KMS-11 (cell line): ENCODE measurements around the gene RAI1.

Experiments used
- H2AFZ ChIP-seq: fragments of 200-600 bp; sonication (generic); 2 replicates; pipeline ENCODE4 v1.6.1; 2016; ENCODE audit warnings: antibody characterized with exemption, mixed run types, low read depth
- H3K27ac ChIP-seq: fragments of 200-600 bp; sonication (generic); 2 replicates; pipeline ENCODE4 v1.6.1; 2016; ENCODE audit warnings: mild to moderate bottlenecking, mixed run types
- H3K27me3 ChIP-seq: fragments of 200-600 bp; sonication (generic); 2 replicates; pipeline ENCODE4 v1.6.1; 2017; ENCODE audit warnings: mild to moderate bottlenecking, low read depth, mixed run types, moderate library complexity; ENCODE audit not compliant: insufficient read depth
- H3K36me3 ChIP-seq: fragments of 200-600 bp; sonication (generic); 2 replicates; pipeline ENCODE4 v1.6.1; 2017; ENCODE audit warnings: mild to moderate bottlenecking, mixed run types; ENCODE audit not compliant: insufficient read depth
- H3K4me1 ChIP-seq: fragments of 200-600 bp; sonication (generic); 2 replicates; pipeline ENCODE4 v1.6.1; 2016; ENCODE audit warnings: mild to moderate bottlenecking, low read depth, mixed run types; ENCODE audit not compliant: poor library complexity, severe bottlenecking
- H3K4me2 ChIP-seq: fragments of 200-600 bp; sonication (generic); 2 replicates; pipeline ENCODE4 v1.7.0; 2016; ENCODE audit warnings: mild to moderate bottlenecking, mixed run types
- H3K4me3 ChIP-seq: fragments of 200-600 bp; sonication (generic); IDR thresholded peaks from 2 replicates; pipeline ENCODE4 v1.6.1; 2017; ENCODE audit warnings: low read depth, low read length, mixed read lengths; ENCODE audit not compliant: insufficient read depth
- H3K79me2 ChIP-seq: fragments of 200-600 bp; sonication (generic); 2 replicates; pipeline ENCODE4 v1.6.1; 2016; ENCODE audit warnings: low read depth, mixed run types; ENCODE audit not compliant: insufficient read depth
- H3K9ac ChIP-seq: fragments of 200-600 bp; sonication (generic); 2 replicates; pipeline ENCODE4 v1.6.1; 2016; ENCODE audit warnings: mild to moderate bottlenecking, mixed run types
- H4K20me1 ChIP-seq: fragments of 200-600 bp; sonication (generic); 2 replicates; pipeline ENCODE4 v1.6.1; 2016; ENCODE audit warnings: mild to moderate bottlenecking, mixed run types; ENCODE audit not compliant: insufficient read depth
- CTCF ChIP-seq: fragments of 200-600 bp; sonication (generic); conservative IDR thresholded peaks from 2 replicates; pipeline ENCODE4 v1.6.1; 2017; ENCODE audit warnings: low read depth, mild to moderate bottlenecking, antibody characterized with exemption, low read length, moderate library complexity, mixed read lengths

Gene RAI1

GRCh38 chr17:17800504-17801021 is 119.3 kb downstream of the RAI1 start:
- Histone ChIP-seq H3K4me2 (no peak overlapping the region), H2AFZ (no peak overlapping the region), H3K79me2 (no peaks in the 10 kb centered on the region), H4K20me1 (no peaks in the 10 kb centered on the region), H3K4me1 (no peaks in the 10 kb centered on the region), H3K27ac (no peak overlapping the region), H3K27me3 (no peaks in the 10 kb centered on the region), H3K36me3 (no peaks in the 10 kb centered on the region), H3K4me3 (no peak overlapping the region), H3K9ac (no peak overlapping the region)
- no peak for TF ChIP-seq CTCF

- Histone ChIP-seq H3K4me3 (no peak overlapping the region), H3K9ac (no peak overlapping the region), H2AFZ (no peak overlapping the region), H3K4me2 (no peak overlapping the region), H3K4me1 (no peaks in the 10 kb centered on the region), H4K20me1 (no peaks in the 10 kb centered on the region), H3K27me3 (no peaks in the 10 kb centered on the region), H3K79me2 (no peaks in the 10 kb centered on the region), H3K27ac (no peak overlapping the region), H3K36me3 (no peaks in the 10 kb centered on the region)
- TF ChIP-seq CTCF: no peak
Measured at GRCh38 chr17:17801800-17802481, 120.7 kb downstream of the RAI1 start.

GRCh38 chr17:17804007-17804406 is 122.7 kb downstream of the RAI1 start:
- no peak overlapping the region for H3K4me3 ChIP-seq
- no peak overlapping the region for H3K4me2 ChIP-seq
- H3K79me2 ChIP-seq: no peaks in the 10 kb centered on the region
- H4K20me1 ChIP-seq: no peaks in the 10 kb centered on the region
- H3K9ac ChIP-seq: no peak overlapping the region
- TF ChIP-seq CTCF: no peak
- H3K27me3 ChIP-seq: no peaks in the 10 kb centered on the region
- H3K4me1 ChIP-seq: peaks cover 13% of the 10 kb centered on the region
- H2AFZ ChIP-seq: no peak overlapping the region
- no peaks in the 10 kb centered on the region for H3K36me3 ChIP-seq
- H3K27ac ChIP-seq: no peak overlapping the region

GRCh38 chr17:17805575-17805974 is 124.3 kb downstream of the RAI1 start:
- Histone ChIP-seq H3K79me2 (no peaks in the 10 kb centered on the region), H2AFZ (no peak overlapping the region), H3K36me3 (no peaks in the 10 kb centered on the region), H4K20me1 (no peaks in the 10 kb centered on the region), H3K27ac (no peak overlapping the region), H3K4me1 (peaks cover 15% of the 10 kb centered on the region), H3K27me3 (no peaks in the 10 kb centered on the region), H3K4me3 (no peak overlapping the region), H3K9ac (no peak overlapping the region), H3K4me2 (no peak overlapping the region)
- TF ChIP-seq CTCF: no peak
